Measurements from ENCODE around the gene FAM221B.
A peak's percentile ranks its signal among the peaks of the same experiment; 100 is the strongest.

The FAM221B gene

DNA sequence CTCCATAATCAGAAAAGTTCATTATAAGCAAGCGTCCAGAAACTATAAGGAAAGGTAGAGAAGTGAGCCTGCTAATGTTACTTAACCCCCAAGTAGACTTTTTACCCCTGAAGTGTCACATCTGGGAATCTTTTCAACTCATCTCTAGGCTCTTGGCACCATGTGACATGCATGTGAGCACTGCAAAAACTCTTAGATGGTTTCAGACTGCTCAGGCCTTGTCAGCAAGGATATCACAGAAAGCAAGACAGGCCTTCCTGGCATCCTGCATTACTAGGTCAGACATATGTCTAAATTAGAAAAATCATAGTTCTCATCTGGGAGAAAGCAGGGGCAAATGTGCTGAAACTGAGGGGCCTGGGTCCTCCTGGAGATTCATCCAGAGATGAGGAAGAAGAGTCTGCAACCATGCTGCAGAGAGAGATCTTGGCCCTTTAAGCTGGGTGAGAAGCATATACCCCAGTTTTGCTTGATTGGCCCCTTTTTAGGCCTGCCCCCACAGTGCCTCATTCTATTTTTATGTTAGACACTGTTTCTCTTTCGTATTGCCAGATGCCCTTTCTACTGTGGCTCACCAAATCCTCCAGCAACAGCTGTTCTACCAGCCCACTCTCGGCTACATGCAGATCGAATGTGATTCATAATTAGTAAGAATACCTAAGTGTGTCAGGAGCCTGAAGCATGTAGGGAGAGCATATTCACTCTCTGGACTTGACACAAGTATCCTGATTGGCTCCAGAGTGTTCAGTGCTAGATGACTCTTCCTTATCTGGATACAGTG lies 19.4 kb upstream of the FAM221B start:
- DNase-seq (ENCODE audit: low read depth in 2 of 2) = peak; percentile 41 to 44

- no peak for DNase-seq (ENCODE audit: low read depth in 2 of 2)
These were observed 17.6 kb upstream of the FAM221B start for GRCh38 chr9:35845824-35846771.

- peak; percentile 81 to 82 for DNase-seq (ENCODE audit: low read depth in 2 of 2)
These were observed 16.2 kb upstream of the FAM221B start for GRCh38 chr9:35844628-35845270.

DNA sequence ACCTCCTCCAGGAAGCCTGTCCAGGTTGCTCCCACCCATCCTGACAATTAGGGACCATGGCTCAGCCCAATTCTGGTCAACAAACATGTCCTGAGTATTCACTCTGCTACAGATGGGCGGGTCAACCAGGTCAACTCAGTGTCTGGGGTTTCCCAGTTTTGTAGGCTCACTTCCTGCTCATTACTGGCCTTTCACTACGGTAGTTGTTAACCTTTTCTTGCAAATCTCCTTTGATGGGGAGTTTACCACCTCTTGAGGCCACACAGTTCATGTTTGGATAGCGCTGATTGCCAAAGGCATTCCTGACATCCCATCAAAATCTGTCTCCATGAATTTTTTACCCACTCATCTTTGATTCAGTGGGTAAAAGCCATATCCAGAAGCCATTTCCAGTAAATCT lies 14.3 kb upstream of the FAM221B start:
- no peak for DNase-seq (ENCODE audit: low read depth in 2 of 2)

- DNase-seq (ENCODE audit: low read depth in 2 of 2) = no peak
These were observed 13.7 kb upstream of the FAM221B start for GRCh38 chr9:35842020-35842745.

GRCh38 chr9:35841645-35841900 lies 13.0 kb upstream of the FAM221B start:
- DNase-seq (ENCODE audit: low read depth in 2 of 2) = no peak

DNA sequence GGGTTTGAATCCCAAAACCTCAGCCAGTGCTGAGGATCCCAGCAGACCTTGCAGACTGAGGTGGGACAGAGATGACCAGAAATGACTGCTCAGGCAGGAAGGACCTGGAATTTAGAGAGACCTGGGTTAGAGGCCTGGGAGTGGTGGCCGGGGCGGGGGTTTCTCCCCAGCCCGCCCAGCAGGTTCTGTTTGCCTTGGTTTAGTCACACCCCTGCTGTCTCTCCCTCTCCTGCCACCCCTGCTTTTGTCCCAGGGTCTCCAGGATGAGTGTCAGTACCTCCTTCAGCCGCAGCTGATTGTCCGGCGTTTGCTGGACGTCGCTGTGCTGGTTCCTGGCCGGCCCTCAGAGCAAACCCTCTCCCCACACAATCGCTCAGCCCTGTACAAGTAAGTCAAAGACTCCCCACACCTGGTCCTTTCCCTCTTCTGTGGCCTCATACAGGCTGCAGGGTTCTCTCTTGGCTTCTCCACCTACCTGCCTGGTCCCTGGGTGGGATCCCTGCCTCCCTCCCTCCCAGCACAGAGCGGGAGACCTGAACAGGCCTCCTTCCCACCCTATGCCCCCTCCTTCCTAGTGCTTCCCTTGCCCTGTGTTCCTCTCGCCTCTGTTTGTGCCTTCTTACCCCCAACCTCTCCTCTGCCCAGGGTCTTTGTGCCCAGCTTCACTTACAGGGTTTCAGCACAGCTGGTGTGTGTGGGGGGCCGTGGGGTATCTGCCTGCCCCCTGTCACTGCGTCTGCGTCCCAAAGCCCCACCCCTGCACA lies 12.5 kb upstream of the FAM221B start:
- DNase-seq (ENCODE audit: low read depth in 2 of 2) = no peak

DNA sequence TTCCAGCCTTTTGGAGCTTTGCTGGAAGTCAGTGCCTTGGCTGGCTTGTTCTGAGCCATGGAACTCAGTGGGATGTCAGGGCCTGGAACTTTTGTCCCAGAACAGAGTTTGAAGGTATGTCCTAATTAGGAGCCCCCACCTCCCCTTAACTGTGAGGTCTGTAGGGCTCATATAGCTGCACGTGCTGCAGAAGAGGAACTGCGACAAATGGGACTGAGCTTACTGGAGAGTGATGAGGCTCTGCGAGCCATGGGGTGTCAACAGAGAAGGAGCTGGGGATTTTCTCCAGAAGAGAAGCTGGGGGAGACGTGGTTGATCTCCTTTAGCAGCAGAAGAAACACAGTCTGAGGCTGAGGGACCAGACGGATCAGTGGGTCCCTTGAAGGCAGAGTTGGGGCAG lies 11.4 kb upstream of the FAM221B start:
- no peak for DNase-seq (ENCODE audit: low read depth in 2 of 2)

DNA sequence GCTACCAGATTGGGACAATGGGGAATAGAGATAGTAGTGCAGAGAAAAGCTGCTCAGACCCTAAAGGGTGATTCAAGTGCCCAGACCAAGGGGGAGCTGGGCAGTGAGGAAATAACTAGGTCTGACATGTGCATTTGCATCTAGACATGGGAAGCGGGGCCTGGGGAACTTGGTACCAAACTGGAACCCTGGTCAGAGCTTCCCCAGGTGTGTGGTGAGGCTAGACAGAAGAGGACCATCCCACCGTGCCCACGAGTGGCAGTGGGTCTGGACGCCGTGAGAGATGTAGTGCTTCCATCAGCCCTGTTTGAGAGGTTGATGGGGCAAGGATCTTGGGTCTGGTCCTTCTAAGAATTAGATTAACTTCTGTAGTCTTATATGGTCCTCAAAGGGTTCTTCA lies 8.1 kb upstream of the FAM221B start:
- no peak for DNase-seq (ENCODE audit: low read depth in 2 of 2)

- no peak for DNase-seq (ENCODE audit: low read depth in 2 of 2)
These were observed 7.2 kb upstream of the FAM221B start for GRCh38 chr9:35835766-35836165.

DNA sequence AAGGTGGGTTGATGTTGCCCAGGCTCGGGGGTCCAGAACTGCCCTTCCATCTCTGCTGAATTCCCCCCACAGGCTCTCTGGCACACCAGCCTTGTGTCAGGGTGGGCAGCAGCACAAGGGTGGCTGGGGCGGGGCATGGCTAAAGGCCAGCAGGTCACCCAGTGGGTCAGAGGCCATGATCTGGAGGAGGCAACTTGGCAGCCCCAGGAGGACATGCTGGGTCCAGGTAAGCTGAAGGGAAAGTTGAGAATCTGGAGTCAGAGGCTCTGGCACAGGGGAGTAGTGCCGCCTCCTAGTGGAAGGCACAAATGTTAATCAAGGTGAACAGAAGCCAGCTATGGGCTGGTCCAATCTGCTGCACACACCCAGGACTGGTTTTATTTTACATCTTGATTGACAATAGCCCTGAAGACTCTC lies 6.7 kb upstream of the FAM221B start:
- DNase-seq (ENCODE audit: low read depth in 2 of 2) = no peak

GRCh38 chr9:35834260-35835215 lies 6.0 kb upstream of the FAM221B start:
- no peak for DNase-seq (ENCODE audit: low read depth in 2 of 2)

DNA sequence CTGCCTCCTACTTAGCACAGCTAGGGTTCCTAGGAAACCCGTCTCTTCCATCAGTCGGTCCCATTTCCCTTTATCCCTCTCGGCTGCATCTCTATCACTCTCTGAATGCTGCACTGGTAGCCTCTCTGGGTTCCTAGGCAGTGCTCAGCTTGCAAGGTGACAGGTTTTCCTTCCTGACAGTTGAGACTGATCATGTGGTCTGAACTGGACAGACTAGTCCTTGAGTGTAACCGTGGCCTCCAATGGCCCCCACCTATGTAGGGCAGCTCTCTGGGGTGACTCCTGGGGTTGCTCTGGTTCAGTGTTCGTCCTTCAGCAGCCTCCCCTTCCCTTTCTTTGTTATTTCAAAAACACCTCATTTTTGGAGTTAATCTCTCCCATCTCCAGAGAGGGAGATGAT lies 4.3 kb upstream of the FAM221B start:
- DNase-seq (ENCODE audit: low read depth in 2 of 2) = no peak

- DNase-seq (ENCODE audit: low read depth in 2 of 2) = no peak
These were observed 2.5 kb upstream of the FAM221B start for GRCh38 chr9:35831040-35831439.

DNA sequence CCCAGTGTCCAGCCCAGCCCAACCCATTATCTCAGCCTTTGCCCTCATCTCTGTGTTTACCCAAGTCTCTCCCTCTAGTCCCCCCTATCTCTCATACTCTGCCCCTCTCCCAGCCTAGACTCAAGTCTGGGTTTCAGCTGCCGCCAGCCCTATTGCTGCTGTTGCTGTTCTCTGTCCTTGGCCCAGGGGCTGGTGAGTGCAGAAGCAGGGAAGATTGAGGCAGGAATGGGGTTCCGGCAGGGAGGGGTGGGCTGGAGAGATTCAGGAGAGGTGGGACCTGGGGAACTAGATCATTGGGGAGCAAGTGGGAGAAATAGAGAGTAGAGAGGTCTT lies 1.2 kb upstream of the FAM221B start:
- DNase-seq (ENCODE audit: low read depth in 2 of 2) = no peak

- peak; percentile 76 to 79 for DNase-seq (ENCODE audit: low read depth in 2 of 2)
These were observed 692 bp upstream of the FAM221B start, which contains the start of gene TMEM8B for GRCh38 chr9:35829084-35829763. Gene TMEM8B, plus strand, starts transcription at chr9:35829228. Its CDS starts 220 bp downstream, at chr9:35829448.

GRCh38 chr9:35827486-35827885 lies 1.0 kb downstream of the FAM221B start:
- peak in 1 of 2 experiments; percentile 32 for DNase-seq (ENCODE audit: low read depth in 2 of 2)

GRCh38 chr9:35826071-35826701 lies 2.3 kb downstream of the FAM221B start:
- DNase-seq (ENCODE audit: low read depth in 2 of 2) = peak; percentile 34 to 38

DNA sequence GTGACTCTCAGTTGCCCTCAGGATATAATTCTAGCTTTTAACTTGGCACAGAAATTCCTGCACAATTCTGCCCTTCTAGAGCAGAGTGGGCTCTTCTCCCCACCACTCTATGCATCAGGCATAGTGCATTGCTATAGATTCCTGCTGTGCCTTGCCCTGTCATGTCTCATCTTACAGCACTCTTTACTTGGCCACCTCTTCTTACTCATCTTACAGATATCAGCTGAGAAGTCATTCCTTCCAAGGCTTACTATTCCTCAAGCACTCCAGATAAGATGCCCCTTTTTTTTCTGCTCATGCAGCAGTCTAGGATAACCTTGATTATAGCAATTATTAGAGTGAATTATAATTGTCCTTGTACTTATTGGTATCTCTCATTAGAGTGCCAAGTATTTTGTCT lies 5.6 kb downstream of the FAM221B start:
- DNase-seq (ENCODE audit: low read depth in 2 of 2) = no peak
